GM12878 (cell line): ENCODE data around the gene PRKCZ. TPM values are rescaled to one million over a fixed set of nuclear protein-coding genes. Genes with fewer than 3 reads are reported as not detected.

ENCODE experiments used
- ATAC-seq: fragments of 200-7000 bp; cut with Tn5 transposase; 3 replicates; pipeline ENCODE4 v1.9.1; 2020; ENCODE audit warnings: mild to moderate bottlenecking, moderate library complexity
- BruUV-seq: library from RNA; stranded (reverse); fragments of 400-500 nt; replicated peaks from 2 replicates; lab custom pipeline; 2021; lab: Mats Ljungman, UMichigan
- CTCF ChIA-PET: fragments of 300-600 bp; sonication (Branson Sonifier 250); formaldehyde crosslinking; extraction: SDS; loops from one replicate; lab custom pipeline; 2021; ENCODE audit warnings: inconsistent platforms; lab: Yijun Ruan, JAX
- POLR2A ChIA-PET: fragments of 350-600 bp; formaldehyde crosslinking; extraction: SDS; loops from one replicate; lab custom pipeline; 2021; ENCODE audit warnings: inconsistent platforms; lab: Charles Lee
- RAD21 ChIA-PET: fragments of 300-600 bp; sonication (Branson Sonifier 250); formaldehyde crosslinking; loops from one replicate; lab custom pipeline; 2023; ENCODE audit warnings: antibody characterized with exemption; ENCODE audit not compliant: unreplicated experiment; lab: Charles Lee
- SMC1A ChIA-PET: fragments of 300-600 bp; sonication (Branson Sonifier 250); formaldehyde crosslinking; loops from one replicate; lab custom pipeline; 2023; ENCODE audit not compliant: unreplicated experiment, uncharacterized antibody; lab: Charles Lee
- DNase-seq: peaks from one replicate; pipeline ENCODE4 v3.0.0-alpha.2; 2011; ENCODE audit warnings: low read depth, low spot score
- FAIRE-seq: peaks from 3 replicates; lab custom pipeline; 2011; peaks lifted over from hg19 to GRCh38; lab: Jason Lieb, UNC
- H2AFZ ChIP-seq: 2 replicates; pipeline ENCODE4 v1.6.0; 2011; ENCODE audit warnings: low read depth, low read length, control low read depth; ENCODE audit not compliant: control insufficient read depth
- H3K27ac ChIP-seq: 2 replicates; pipeline ENCODE4 v1.5.1; 2011; ENCODE audit warnings: control low read depth; ENCODE audit not compliant: control insufficient read depth, insufficient read depth
- H3K27me3 ChIP-seq, 2 experiments: replicated peaks in 1 of 2; 2 replicates each; pipeline versions ENCODE4 v1.6.0 to v1.6.1; 2011; ENCODE audit warnings: low read length in 1 of 2; ENCODE audit not compliant: control insufficient read depth in 2 of 2, insufficient read depth in 2 of 2
- H3K36me3 ChIP-seq, 2 experiments: 2 replicates each; pipeline ENCODE4 v1.5.1; 2011; ENCODE audit warnings: low read length in 1 of 2; ENCODE audit not compliant: control insufficient read depth in 2 of 2, insufficient read depth in 2 of 2
- H3K4me1 ChIP-seq: 2 replicates; pipeline ENCODE4 v1.6.1; 2011; ENCODE audit warnings: mild to moderate bottlenecking, low read length, moderate library complexity, mixed read lengths; ENCODE audit not compliant: control insufficient read depth, insufficient read depth
- H3K4me2 ChIP-seq: 2 replicates; pipeline ENCODE4 v1.6.0; 2011; ENCODE audit warnings: control low read depth; ENCODE audit not compliant: control insufficient read depth, insufficient read depth
- H3K4me3 ChIP-seq: fragments of 200-600 bp; sonication (generic); 2 replicates; pipeline ENCODE4 v1.5.1; 2016
- H3K79me2 ChIP-seq: 2 replicates; pipeline ENCODE4 v1.6.0; 2011; ENCODE audit warnings: low read length; ENCODE audit not compliant: control insufficient read depth, insufficient read depth
- H3K9ac ChIP-seq: 2 replicates; pipeline ENCODE4 v1.8.0; 2011; ENCODE audit warnings: low read length, control low read depth, mixed read lengths; ENCODE audit not compliant: control insufficient read depth, insufficient read depth
- H3K9me3 ChIP-seq: replicated peaks from 3 replicates; pipeline ENCODE4 v1.5.1; 2011; ENCODE audit warnings: mild to moderate bottlenecking, low read length; ENCODE audit not compliant: control insufficient read depth, insufficient read depth
- H4K20me1 ChIP-seq: 2 replicates; pipeline ENCODE4 v1.6.0; 2011; ENCODE audit not compliant: control insufficient read depth, insufficient read depth
- ASH2L ChIP-seq: fragments of 300-600, 200-600 bp; sonication (generic); IDR thresholded peaks from 2 replicates; pipeline ENCODE4 v1.6.1; 2017; ENCODE audit warnings: low read depth, mild to moderate bottlenecking, borderline replicate concordance
- BHLHE40 ChIP-seq, 2 experiments: fragments of 450-650 bp in 1 of 2; IDR thresholded peaks; 2 replicates each; pipeline ENCODE4 v1.6.1; 2011 to 2017; ENCODE audit warnings: low read depth in 2 of 2, borderline replicate concordance in 1 of 2, improper control_type of control experiment in 1 of 2, low read length in 1 of 2, mild to moderate bottlenecking in 1 of 2
- CREB1 ChIP-seq: IDR thresholded peaks from 2 replicates; pipeline ENCODE4 v1.6.1; 2012; ENCODE audit warnings: low read depth, mild to moderate bottlenecking, inconsistent platforms
- MEF2A ChIP-seq: IDR thresholded peaks from 2 replicates; pipeline ENCODE4 v1.6.1; 2011; ENCODE audit warnings: low read depth, mild to moderate bottlenecking, low read length, moderate library complexity; ENCODE audit not compliant: insufficient read depth
- MTA2 ChIP-seq: fragments of 450-650 bp; IDR thresholded peaks from 2 replicates; pipeline ENCODE4 v1.6.1; 2016; ENCODE audit warnings: low read depth, mild to moderate bottlenecking, moderate library complexity
- MYB ChIP-seq: fragments of 150-350 bp; IDR thresholded peaks from 2 replicates; pipeline ENCODE4 v1.6.1; 2014; ENCODE audit warnings: mild to moderate bottlenecking, low read depth, low read length, borderline replicate concordance
- SPI1 ChIP-seq: IDR thresholded peaks from 2 replicates; pipeline ENCODE4 v1.6.1; 2011; ENCODE audit warnings: low read depth, mild to moderate bottlenecking, low read length, moderate library complexity, borderline replicate concordance; ENCODE audit not compliant: insufficient read depth
- SUPT20H ChIP-seq: IDR thresholded peaks from 2 replicates; pipeline ENCODE4 v1.6.1; 2011; ENCODE audit warnings: low read depth, mild to moderate bottlenecking, low read length, moderate library complexity, borderline replicate concordance; ENCODE audit not compliant: control insufficient read depth
- TCF7 ChIP-seq: IDR thresholded peaks from 2 replicates; pipeline ENCODE4 v1.6.1; 2014; ENCODE audit warnings: antibody characterized with exemption, borderline replicate concordance
- ZNF384 ChIP-seq: IDR thresholded peaks from 2 replicates; pipeline ENCODE4 v1.6.1; 2012; ENCODE audit warnings: low read depth, mild to moderate bottlenecking, low read length, improper control_type of control experiment, borderline replicate concordance
- WGBS: methylation state at CpG from one replicate; pipeline ENCODE4 v1.1.6; 2016; ENCODE audit warnings: low lambda C conversion rate; ENCODE audit not compliant: insufficient replicate concordance, insufficient coverage; ENCODE audit errors: missing lambda C conversion rate; 5-methylcytosine and 5-hydroxymethylcytosine counted together
- in situ Hi-C: fragments of 300-500 bp; cut with MboI; formaldehyde crosslinking; loops from 9 replicates; pipeline ENCODE4 v1.14.3; 2018; ENCODE audit warnings: mixed read lengths
- intact Hi-C: fragments of 100-400 bp; cut with micrococcal nuclease; formaldehyde crosslinking; loops from one replicate; pipeline ENCODE4 v1.14.2; 2022; ENCODE audit not compliant: unreplicated experiment
- polyA plus RNA-seq, 11 experiments: library from polyadenylated mRNA; depleted of rRNA in 4 of 11; unstranded in 6 of 11; stranded (reverse) in 5 of 11; fragments of >200 nt; fragmentation: Nextera tagmentation in 4 of 11; fragmentation: Illumina TruSeq in 1 of 11; extraction: Ambion mirVana in 4 of 11; extraction: Trizol in 1 of 11; gene quantifications; 1 replicate in 1 of 11; 2 replicates in 10 of 11; pipeline versions ENCODE4 v1.2.1 to v1.2.3, GENCODE V29; 2011 to 2016; ENCODE audit warnings: inconsistent platforms in 2 of 11, missing spikeins in 2 of 11, low read depth in 1 of 11
- total RNA-seq, 4 experiments: library from RNA; depleted of rRNA in 3 of 4; stranded (reverse); fragments of >200 nt in 3 of 4; fragmentation: Illumina TruSeq in 1 of 4; extraction: Trizol in 1 of 4; gene quantifications; 2 replicates each; pipeline versions ENCODE4 v1.2.1 to v1.2.3, GENCODE V29; 2013 to 2021
- TF ChIP-seq, protein P1 (sequence below): fragments of 150-350 bp; IDR thresholded peaks from 2 replicates; pipeline ENCODE4 v1.6.1; 2014; ENCODE audit warnings: mild to moderate bottlenecking, low read depth, low read length
- TF ChIP-seq, protein P2 (sequence below): fragments of 450-650 bp; IDR thresholded peaks from 2 replicates; pipeline ENCODE4 v1.6.1; 2016; ENCODE audit warnings: mild to moderate bottlenecking
- TF ChIP-seq, protein P3 (sequence below): fragments of 450-650 bp; formaldehyde crosslinking; IDR thresholded peaks from 2 replicates; pipeline ENCODE4 v1.4.0; 2022; ENCODE audit warnings: mild to moderate bottlenecking, moderate library complexity

Gene PRKCZ
- total and polyA plus RNA-seq, 10 of the 15 experiments (the other 5 are each of a cell fraction or from before 2014, with no cell fraction given) = 0.05 to 1.9 (median 0.64) TPM; not detected in 1

GRCh38 chr1:2074944-2075740 lies 24.9 kb downstream of the PRKCZ start (continued):
- no peak for TF ChIP-seq BHLHE40 (IDR thresholded peaks at IDR 0.05; ENCODE audit: borderline replicate concordance in 1 of 2, low read depth in 2 of 2, low read length in 1 of 2)

GRCh38 chr1:2076826-2077225 lies 26.6 kb downstream of the PRKCZ start:
- H3K4me2 ChIP-seq = no peak overlapping the region
- RAD21 ChIA-PET = no interaction called here
- CTCF ChIA-PET = no interaction called here
- peaks cover 4% of the 10 kb centered on the region; the same call in 1 of the 3 replicates for H3K9me3 ChIP-seq
- SMC1A ChIA-PET = no interaction called here
- H3K4me1 ChIP-seq = no peaks in the 10 kb centered on the region
- no peak for ATAC-seq
- no TSS peak for BruUV-seq
- intact Hi-C loops = no loop called here
- no peak overlapping the region for H3K27ac ChIP-seq
- no peak overlapping the region for H3K4me3 ChIP-seq
- no peak for FAIRE-seq
- no peaks in the 10 kb centered on the region for H4K20me1 ChIP-seq
- POLR2A ChIA-PET = no interaction called here
- H3K27me3 ChIP-seq = no peaks in the 10 kb centered on the region
- no peaks in the 10 kb centered on the region for H3K36me3 ChIP-seq
- no peak for DNase-seq
- H3K9ac ChIP-seq = no peak overlapping the region
- 89% methylated on average over 21 of the region's 21 CpGs for WGBS
- in situ Hi-C loops = no loop called here
- no peaks in the 10 kb centered on the region for H3K79me2 ChIP-seq
- H2AFZ ChIP-seq = no peak overlapping the region
- TF ChIP-seq MYB (no peak), TCF7 (no peak), SPI1 (no peak), SUPT20H (no peak), MEF2A (no peak), CREB1 (no peak), ZNF384 (no peak), ASH2L (no peak), MTA2 (no peak)
- TF ChIP-seq, protein P1, sequence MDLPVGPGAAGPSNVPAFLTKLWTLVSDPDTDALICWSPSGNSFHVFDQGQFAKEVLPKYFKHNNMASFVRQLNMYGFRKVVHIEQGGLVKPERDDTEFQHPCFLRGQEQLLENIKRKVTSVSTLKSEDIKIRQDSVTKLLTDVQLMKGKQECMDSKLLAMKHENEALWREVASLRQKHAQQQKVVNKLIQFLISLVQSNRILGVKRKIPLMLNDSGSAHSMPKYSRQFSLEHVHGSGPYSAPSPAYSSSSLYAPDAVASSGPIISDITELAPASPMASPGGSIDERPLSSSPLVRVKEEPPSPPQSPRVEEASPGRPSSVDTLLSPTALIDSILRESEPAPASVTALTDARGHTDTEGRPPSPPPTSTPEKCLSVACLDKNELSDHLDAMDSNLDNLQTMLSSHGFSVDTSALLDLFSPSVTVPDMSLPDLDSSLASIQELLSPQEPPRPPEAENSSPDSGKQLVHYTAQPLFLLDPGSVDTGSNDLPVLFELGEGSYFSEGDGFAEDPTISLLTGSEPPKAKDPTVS = no peak
- TF ChIP-seq, protein P2, sequence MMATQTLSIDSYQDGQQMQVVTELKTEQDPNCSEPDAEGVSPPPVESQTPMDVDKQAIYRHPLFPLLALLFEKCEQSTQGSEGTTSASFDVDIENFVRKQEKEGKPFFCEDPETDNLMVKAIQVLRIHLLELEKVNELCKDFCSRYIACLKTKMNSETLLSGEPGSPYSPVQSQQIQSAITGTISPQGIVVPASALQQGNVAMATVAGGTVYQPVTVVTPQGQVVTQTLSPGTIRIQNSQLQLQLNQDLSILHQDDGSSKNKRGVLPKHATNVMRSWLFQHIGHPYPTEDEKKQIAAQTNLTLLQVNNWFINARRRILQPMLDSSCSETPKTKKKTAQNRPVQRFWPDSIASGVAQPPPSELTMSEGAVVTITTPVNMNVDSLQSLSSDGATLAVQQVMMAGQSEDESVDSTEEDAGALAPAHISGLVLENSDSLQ = no peak
- TF ChIP-seq, protein P3, sequence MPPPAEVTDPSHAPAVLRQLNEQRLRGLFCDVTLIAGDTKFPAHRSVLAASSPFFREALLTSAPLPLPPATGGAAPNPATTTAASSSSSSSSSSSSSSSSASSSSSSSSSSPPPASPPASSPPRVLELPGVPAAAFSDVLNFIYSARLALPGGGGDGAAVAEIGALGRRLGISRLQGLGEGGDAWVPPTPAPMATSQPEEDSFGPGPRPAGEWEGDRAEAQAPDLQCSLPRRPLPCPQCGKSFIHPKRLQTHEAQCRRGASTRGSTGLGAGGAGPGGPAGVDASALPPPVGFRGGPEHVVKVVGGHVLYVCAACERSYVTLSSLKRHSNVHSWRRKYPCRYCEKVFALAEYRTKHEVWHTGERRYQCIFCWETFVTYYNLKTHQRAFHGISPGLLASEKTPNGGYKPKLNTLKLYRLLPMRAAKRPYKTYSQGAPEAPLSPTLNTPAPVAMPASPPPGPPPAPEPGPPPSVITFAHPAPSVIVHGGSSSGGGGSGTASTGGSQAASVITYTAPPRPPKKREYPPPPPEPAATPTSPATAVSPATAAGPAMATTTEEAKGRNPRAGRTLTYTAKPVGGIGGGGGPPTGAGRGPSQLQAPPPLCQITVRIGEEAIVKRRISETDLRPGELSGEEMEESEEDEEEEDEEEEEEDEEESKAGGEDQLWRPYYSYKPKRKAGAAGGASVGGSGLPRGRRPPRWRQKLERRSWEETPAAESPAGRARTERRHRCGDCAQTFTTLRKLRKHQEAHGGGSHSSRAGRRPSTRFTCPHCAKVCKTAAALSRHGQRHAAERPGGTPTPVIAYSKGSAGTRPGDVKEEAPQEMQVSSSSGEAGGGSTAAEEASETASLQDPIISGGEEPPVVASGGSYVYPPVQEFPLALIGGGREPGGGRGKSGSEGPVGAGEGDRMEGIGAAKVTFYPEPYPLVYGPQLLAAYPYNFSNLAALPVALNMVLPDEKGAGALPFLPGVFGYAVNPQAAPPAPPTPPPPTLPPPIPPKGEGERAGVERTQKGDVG (CRISPR knock-in tag) = no peak
